ENCODE data around the gene EIF4H. TPM values are rescaled to one million over a fixed set of nuclear protein-coding genes. Genes with fewer than 3 reads are reported as not detected.

The EIF4H gene
- total and polyA plus RNA-seq, 9 of the 15 experiments (the other 6 are each of a cell fraction or from before 2014, with no cell fraction given) = 11.0 to 435 (median 319) TPM

GRCh38 chr7:74225400-74225799, 51.2 kb downstream of the EIF4H start (continued):
- no peak for TF ChIP-seq POU5F1 (IDR thresholded peaks at IDR 0.05; ENCODE audit: borderline replicate concordance, low read depth, low read length, partially characterized antibody)
- no peak for TF ChIP-seq ZNF551 (CRISPR knock-in tag; IDR thresholded peaks at IDR 0.05)
- TF ChIP-seq RAD21 (CRISPR knock-in tag; conservative IDR thresholded peaks at IDR 0.05 in 1 of 2, IDR thresholded peaks at IDR 0.05 in 1 of 2) = no peak

DNA sequence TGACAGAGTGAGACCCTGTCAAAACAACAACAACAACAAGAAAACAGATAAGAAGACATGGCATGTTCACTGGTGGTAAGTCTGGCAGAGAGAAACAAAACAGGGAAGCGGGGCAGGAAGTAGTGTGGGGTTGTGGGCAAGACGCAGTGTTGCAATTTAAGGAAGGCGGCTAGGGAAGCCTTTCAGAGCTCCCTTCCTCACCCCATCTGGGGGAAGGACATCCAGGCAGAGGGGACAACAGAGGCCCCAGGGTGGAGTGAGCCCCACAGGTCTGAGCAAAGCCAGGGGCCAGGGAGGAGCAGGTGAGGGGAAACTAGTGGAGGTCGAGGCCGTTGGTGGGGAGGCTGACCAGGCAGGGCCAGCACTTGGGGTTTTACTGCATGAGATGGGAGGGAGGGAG, 52.5 kb downstream of the EIF4H start:
- FAIRE-seq (no peak), DNase-seq (ENCODE audit: extremely low read depth in 1 of 4, low spot score in 3 of 4) (no peak), ATAC-seq (no peak)
- Histone ChIP-seq H3K9me3 (replicated peaks; ENCODE audit: control insufficient read depth, insufficient read depth, low read depth, low read length) (no peaks in the 10 kb centered on the region), H4K20me1 (replicated peaks; ENCODE audit: control insufficient read depth, insufficient read depth, low read length) (peaks cover 4% of the 10 kb centered on the region; the same call in 1 of the 2 replicates), H3K79me2 (ENCODE audit: control insufficient read depth, insufficient read depth, low read length) (no peaks in the 10 kb centered on the region), H3K4me2 (ENCODE audit: insufficient read depth, low read length) (no peak overlapping the region), H3K27me3 (ENCODE audit: control insufficient read depth in 2 of 2, insufficient read depth in 2 of 2, low read length in 2 of 2) (no peaks in the 10 kb centered on the region), H2AFZ (ENCODE audit: low read depth, low read length) (no peak overlapping the region), H3K9me1 (ENCODE audit: control insufficient read depth, insufficient read depth, low read length) (no peaks in the 10 kb centered on the region), H3K36me3 (ENCODE audit: control insufficient read depth, insufficient read depth, low read length) (peaks cover 55% of the 10 kb centered on the region), H3K4me3 (no peak overlapping the region), H3K9ac (ENCODE audit: insufficient read depth in 1 of 2, low read depth in 2 of 2, low read length in 2 of 2) (no peak overlapping the region), H3K4me1 (replicated peaks in 1 of 2; ENCODE audit: control insufficient read depth in 2 of 2, insufficient read depth in 2 of 2, low read length in 2 of 2) (peaks cover 0 to 13% of the 10 kb centered on the region in 2 experiments; a peak in 1 of 5 replicates), H3K27ac (ENCODE audit: extremely low read depth, low read depth, low read length) (no peak overlapping the region)
- POLR2A ChIA-PET = interaction anchor here (0.6 to 1.5 kb wide), 4 partner anchors 9 to 376 kb away, joined by 3 to 5 read pairs (median 4); no protein-coding TSS in a partner anchor
- intact Hi-C loops (cut with micrococcal nuclease) = no loop called here
- 83% methylated on average over 5 of the region's 5 CpGs for WGBS (ENCODE audit: insufficient coverage, low coverage, missing lambda C conversion rate)
- no TSS peak for BruUV-seq (replicated peaks)
- CTCF ChIA-PET (ENCODE audit: low intra/inter-chr PET ratio) = no interaction called here
- in situ Hi-C loops (cut with MboI) = no loop called here
- TF ChIP-seq MITF (IDR thresholded peaks at IDR 0.05) (no peak), CHD1 (IDR thresholded peaks at IDR 0.05; ENCODE audit: low read length) (no peak), GABPB2 (CRISPR knock-in tag; conservative IDR thresholded peaks at IDR 0.05) (no peak), ARID4B (CRISPR knock-in tag; IDR thresholded peaks at IDR 0.05) (no peak), LCOR (CRISPR knock-in tag; IDR thresholded peaks at IDR 0.05) (no peak), CHD2 (IDR thresholded peaks at IDR 0.05; ENCODE audit: low read depth, low read length) (no peak), MEF2D (tag; conservative IDR thresholded peaks at IDR 0.05; ENCODE audit: low read depth) (no peak)
- TF ChIP-seq, protein P1, sequence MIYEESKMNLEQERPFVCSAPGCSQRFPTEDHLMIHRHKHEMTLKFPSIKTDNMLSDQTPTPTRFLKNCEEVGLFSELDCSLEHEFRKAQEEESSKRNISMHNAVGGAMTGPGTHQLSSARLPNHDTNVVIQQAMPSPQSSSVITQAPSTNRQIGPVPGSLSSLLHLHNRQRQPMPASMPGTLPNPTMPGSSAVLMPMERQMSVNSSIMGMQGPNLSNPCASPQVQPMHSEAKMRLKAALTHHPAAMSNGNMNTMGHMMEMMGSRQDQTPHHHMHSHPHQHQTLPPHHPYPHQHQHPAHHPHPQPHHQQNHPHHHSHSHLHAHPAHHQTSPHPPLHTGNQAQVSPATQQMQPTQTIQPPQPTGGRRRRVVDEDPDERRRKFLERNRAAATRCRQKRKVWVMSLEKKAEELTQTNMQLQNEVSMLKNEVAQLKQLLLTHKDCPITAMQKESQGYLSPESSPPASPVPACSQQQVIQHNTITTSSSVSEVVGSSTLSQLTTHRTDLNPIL (CRISPR knock-in tag; IDR thresholded peaks at IDR 0.05) = no peak
- TF ChIP-seq, protein P2, sequence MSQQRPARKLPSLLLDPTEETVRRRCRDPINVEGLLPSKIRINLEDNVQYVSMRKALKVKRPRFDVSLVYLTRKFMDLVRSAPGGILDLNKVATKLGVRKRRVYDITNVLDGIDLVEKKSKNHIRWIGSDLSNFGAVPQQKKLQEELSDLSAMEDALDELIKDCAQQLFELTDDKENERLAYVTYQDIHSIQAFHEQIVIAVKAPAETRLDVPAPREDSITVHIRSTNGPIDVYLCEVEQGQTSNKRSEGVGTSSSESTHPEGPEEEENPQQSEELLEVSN (IDR thresholded peaks at IDR 0.05; ENCODE audit: borderline replicate concordance in 1 of 2, extremely low read depth in 1 of 2, insufficient read depth in 1 of 2, insufficient read length in 1 of 2, low read depth in 1 of 2, low read length in 1 of 2, poor library complexity in 1 of 2, severe bottlenecking in 1 of 2) = no peak

Measured in K562 (cell line).